ENCODE data around the gene SDK1.
"Not testable (repeated sequence)": the region's sequence is repeated elsewhere in the genome, so short reads cannot be mapped to it uniquely, and the experiment has no call there.

The SDK1 gene

DNA sequence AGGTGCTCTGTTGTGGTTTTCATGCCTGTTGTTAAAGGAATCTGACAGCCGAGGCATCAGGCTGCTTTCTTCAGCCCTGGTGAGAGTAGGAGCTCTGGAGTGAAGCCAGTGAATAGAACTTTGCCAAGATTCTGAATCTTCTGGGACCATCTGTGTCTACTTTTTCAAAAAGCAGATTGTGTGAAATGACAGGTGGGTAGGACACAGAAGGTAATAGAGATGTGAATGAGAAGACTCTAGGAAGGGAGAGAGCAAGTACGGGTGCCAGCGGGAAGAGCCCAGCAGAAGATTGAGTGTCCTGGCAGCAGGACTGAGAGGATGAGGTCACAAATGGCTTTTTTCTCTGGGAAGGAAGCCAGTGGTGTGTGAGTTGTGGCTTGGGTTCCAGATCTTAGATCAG, 429.2 kb downstream of the SDK1 start:
- H3K4me1 ChIP-seq (ENCODE audit: control insufficient read depth, insufficient read depth, low read length) = no peaks in the 10 kb centered on the region
- H3K27ac ChIP-seq (ENCODE audit: low read length) = no peak overlapping the region
- no peak overlapping the region for H3K4me3 ChIP-seq (ENCODE audit: low read length in 2 of 2)
- H3K27me3 ChIP-seq (ENCODE audit: control insufficient read depth in 1 of 2, insufficient read depth in 2 of 2, low read length in 2 of 2) = no peaks in the 10 kb centered on the region
- H3K36me3 ChIP-seq (ENCODE audit: control insufficient read depth in 2 of 2, insufficient read depth in 2 of 2, low read length in 2 of 2) = no peaks in the 10 kb centered on the region
- H3K9me3 ChIP-seq (ENCODE audit: control insufficient read depth in 2 of 2, low read length in 2 of 2) = peaks cover 0 to 9% of the 10 kb centered on the region in 2 donors
- H3K9ac ChIP-seq (ENCODE audit: low read length in 2 of 2) = no peak overlapping the region

DNA sequence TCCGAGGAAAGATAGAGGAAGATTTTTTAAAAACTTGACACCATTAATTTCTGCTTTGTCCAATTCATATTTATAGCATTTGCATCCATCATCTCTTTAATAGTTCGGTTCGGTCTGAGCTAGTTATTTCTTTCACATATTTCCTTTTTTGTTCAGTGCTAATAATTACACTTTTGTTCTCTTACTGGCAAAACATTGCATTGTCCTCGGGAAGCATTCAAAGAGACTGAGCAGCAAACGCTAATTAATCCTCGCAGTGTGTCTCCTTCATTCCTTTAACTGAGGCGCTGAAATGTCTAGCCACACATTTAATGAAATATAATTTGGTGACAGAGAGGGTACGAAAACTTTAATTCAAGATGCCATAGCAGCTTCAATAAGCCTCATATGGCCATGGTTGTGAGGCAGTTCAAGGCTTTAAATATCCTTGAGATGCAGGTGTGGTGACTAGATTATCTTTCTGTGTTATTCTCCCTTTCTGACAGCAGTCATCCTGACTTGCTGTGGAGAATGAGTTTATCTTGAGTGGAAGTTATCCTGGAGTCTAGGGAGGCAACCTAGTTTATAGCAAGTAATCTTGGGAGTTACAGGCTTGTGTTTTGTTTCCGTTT, 431.4 kb downstream of the SDK1 start:
- Histone ChIP-seq H3K4me1 (ENCODE audit: control insufficient read depth, insufficient read depth, low read length) (no peaks in the 10 kb centered on the region), H3K27ac (ENCODE audit: low read length) (no peak overlapping the region), H3K36me3 (ENCODE audit: control insufficient read depth in 2 of 2, insufficient read depth in 2 of 2, low read length in 2 of 2) (no peaks in the 10 kb centered on the region), H3K4me3 (ENCODE audit: low read length in 2 of 2) (no peak overlapping the region), H3K27me3 (ENCODE audit: control insufficient read depth in 1 of 2, insufficient read depth in 2 of 2, low read length in 2 of 2) (no peaks in the 10 kb centered on the region), H3K9me3 (ENCODE audit: control insufficient read depth in 2 of 2, low read length in 2 of 2) (peaks cover 0 to 9% of the 10 kb centered on the region in 2 donors), H3K9ac (ENCODE audit: low read length in 2 of 2) (no peak overlapping the region)

- H3K4me3 ChIP-seq (ENCODE audit: low read length in 2 of 2) = peak overlapping the region in 1 of 2 donors; percentile 40
- H3K27ac ChIP-seq (ENCODE audit: low read length) = no peak overlapping the region
These were observed 432.6 kb downstream of the SDK1 start for GRCh38 chr7:3733541-3734140.

GRCh38 chr7:3738964-3739363, 437.9 kb downstream of the SDK1 start:
- Histone ChIP-seq H3K9ac (ENCODE audit: low read length in 2 of 2) (no peak overlapping the region), H3K27ac (ENCODE audit: low read length) (no peak overlapping the region), H3K36me3 (ENCODE audit: control insufficient read depth in 2 of 2, insufficient read depth in 2 of 2, low read length in 2 of 2) (no peaks in the 10 kb centered on the region), H3K4me1 (ENCODE audit: control insufficient read depth, insufficient read depth, low read length) (no peaks in the 10 kb centered on the region), H3K9me3 (ENCODE audit: control insufficient read depth in 2 of 2, low read length in 2 of 2) (peaks cover 0 to 7% of the 10 kb centered on the region in 2 donors), H3K4me3 (ENCODE audit: low read length in 2 of 2) (no peak overlapping the region), H3K27me3 (ENCODE audit: control insufficient read depth in 1 of 2, insufficient read depth in 2 of 2, low read length in 2 of 2) (no peaks in the 10 kb centered on the region)

More at GRCh38 chr7:3733541-3734140, 432.6 kb downstream of the SDK1 start:
- Histone ChIP-seq H3K9me3 (ENCODE audit: control insufficient read depth in 2 of 2, low read length in 2 of 2) (peaks cover 0 to 9% of the 10 kb centered on the region in 2 donors), H3K4me1 (ENCODE audit: control insufficient read depth, insufficient read depth, low read length) (no peaks in the 10 kb centered on the region), H3K27me3 (ENCODE audit: control insufficient read depth in 1 of 2, insufficient read depth in 2 of 2, low read length in 2 of 2) (no peaks in the 10 kb centered on the region), H3K36me3 (ENCODE audit: control insufficient read depth in 2 of 2, insufficient read depth in 2 of 2, low read length in 2 of 2) (no peaks in the 10 kb centered on the region), H3K9ac (ENCODE audit: low read length in 2 of 2) (no peak overlapping the region)

DNA sequence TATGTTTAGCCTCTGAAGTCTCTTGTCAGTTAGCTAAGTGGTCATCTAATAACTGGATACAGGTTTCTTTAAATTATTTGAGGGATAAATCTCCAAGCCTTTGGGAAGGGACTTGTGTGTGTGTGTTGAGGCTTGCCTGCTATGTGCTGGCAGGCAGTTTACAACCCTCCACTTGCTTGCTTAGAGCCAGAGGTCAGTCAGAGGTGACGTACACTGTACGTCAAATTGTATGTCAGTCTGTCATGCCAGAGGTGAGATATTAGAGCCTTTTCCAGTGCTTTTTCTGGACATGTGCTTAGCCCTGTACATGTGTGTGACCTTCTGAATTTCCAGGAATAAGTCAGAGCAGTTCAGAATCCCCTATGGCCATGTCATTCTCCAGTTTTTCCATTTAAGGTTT, 438.9 kb downstream of the SDK1 start:
- H3K9ac ChIP-seq (ENCODE audit: low read length in 2 of 2) = no peak overlapping the region
- H3K4me3 ChIP-seq (ENCODE audit: low read length in 2 of 2) = no peak overlapping the region
- no peaks in the 10 kb centered on the region for H3K36me3 ChIP-seq (ENCODE audit: control insufficient read depth in 2 of 2, insufficient read depth in 2 of 2, low read length in 2 of 2)
- H3K27me3 ChIP-seq (ENCODE audit: control insufficient read depth in 1 of 2, insufficient read depth in 2 of 2, low read length in 2 of 2) = no peaks in the 10 kb centered on the region
- no peak overlapping the region for H3K27ac ChIP-seq (ENCODE audit: low read length)
- peaks cover 0 to 7% of the 10 kb centered on the region in 2 donors for H3K9me3 ChIP-seq (ENCODE audit: control insufficient read depth in 2 of 2, low read length in 2 of 2)
- H3K4me1 ChIP-seq (ENCODE audit: control insufficient read depth, insufficient read depth, low read length) = no peaks in the 10 kb centered on the region

DNA sequence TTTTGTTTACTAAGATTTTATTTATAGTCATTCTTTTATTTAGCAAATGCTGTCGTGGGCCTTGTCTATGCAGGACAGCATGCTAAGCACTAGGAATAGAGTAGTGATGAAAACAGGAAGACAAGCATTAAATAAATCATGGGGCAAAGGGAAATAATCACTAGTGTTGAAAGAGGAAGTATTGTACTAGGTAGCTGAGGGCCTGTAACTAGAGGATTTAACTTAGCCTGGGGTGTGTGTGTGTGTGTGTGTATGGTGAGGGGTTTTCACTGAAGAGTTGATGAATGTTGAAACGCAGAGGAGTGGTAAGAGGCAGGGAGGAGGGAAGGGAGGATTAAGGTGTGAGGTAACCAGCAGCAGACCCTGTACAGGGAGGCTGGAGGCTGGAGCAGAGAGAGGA, 446.4 kb downstream of the SDK1 start:
- Histone ChIP-seq H3K36me3 (ENCODE audit: control insufficient read depth in 2 of 2, insufficient read depth in 2 of 2, low read length in 2 of 2) (no peaks in the 10 kb centered on the region), H3K4me3 (ENCODE audit: low read length in 2 of 2) (no peak overlapping the region), H3K27ac (ENCODE audit: low read length) (no peak overlapping the region), H3K9ac (ENCODE audit: low read length in 2 of 2) (no peak overlapping the region), H3K9me3 (ENCODE audit: control insufficient read depth in 2 of 2, low read length in 2 of 2) (no peaks in the 10 kb centered on the region), H3K4me1 (ENCODE audit: control insufficient read depth, insufficient read depth, low read length) (no peaks in the 10 kb centered on the region), H3K27me3 (ENCODE audit: control insufficient read depth in 1 of 2, insufficient read depth in 2 of 2, low read length in 2 of 2) (no peaks in the 10 kb centered on the region)

GRCh38 chr7:3748389-3748788, 447.3 kb downstream of the SDK1 start:
- H3K27me3 ChIP-seq (ENCODE audit: control insufficient read depth in 1 of 2, insufficient read depth in 2 of 2, low read length in 2 of 2) = no peaks in the 10 kb centered on the region
- no peaks in the 10 kb centered on the region for H3K36me3 ChIP-seq (ENCODE audit: control insufficient read depth in 2 of 2, insufficient read depth in 2 of 2, low read length in 2 of 2)
- no peak overlapping the region for H3K4me3 ChIP-seq (ENCODE audit: low read length in 2 of 2)
- no peak overlapping the region for H3K9ac ChIP-seq (ENCODE audit: low read length in 2 of 2)
- H3K4me1 ChIP-seq (ENCODE audit: control insufficient read depth, insufficient read depth, low read length) = no peaks in the 10 kb centered on the region
- H3K9me3 ChIP-seq (ENCODE audit: control insufficient read depth in 2 of 2, low read length in 2 of 2) = no peaks in the 10 kb centered on the region
- H3K27ac ChIP-seq (ENCODE audit: low read length) = no peak overlapping the region

- Histone ChIP-seq H3K27me3 (ENCODE audit: control insufficient read depth in 1 of 2, insufficient read depth in 2 of 2, low read length in 2 of 2) (no peaks in the 10 kb centered on the region), H3K27ac (ENCODE audit: low read length) (no peak overlapping the region), H3K36me3 (ENCODE audit: control insufficient read depth in 2 of 2, insufficient read depth in 2 of 2, low read length in 2 of 2) (no peaks in the 10 kb centered on the region), H3K4me1 (ENCODE audit: control insufficient read depth, insufficient read depth, low read length) (peaks cover 4% of the 10 kb centered on the region), H3K4me3 (ENCODE audit: low read length in 2 of 2) (no peak overlapping the region), H3K9ac (ENCODE audit: low read length in 2 of 2) (no peak overlapping the region), H3K9me3 (ENCODE audit: control insufficient read depth in 2 of 2, low read length in 2 of 2) (no peaks in the 10 kb centered on the region)
These were observed 452.8 kb downstream of the SDK1 start for GRCh38 chr7:3753868-3754267.

DNA sequence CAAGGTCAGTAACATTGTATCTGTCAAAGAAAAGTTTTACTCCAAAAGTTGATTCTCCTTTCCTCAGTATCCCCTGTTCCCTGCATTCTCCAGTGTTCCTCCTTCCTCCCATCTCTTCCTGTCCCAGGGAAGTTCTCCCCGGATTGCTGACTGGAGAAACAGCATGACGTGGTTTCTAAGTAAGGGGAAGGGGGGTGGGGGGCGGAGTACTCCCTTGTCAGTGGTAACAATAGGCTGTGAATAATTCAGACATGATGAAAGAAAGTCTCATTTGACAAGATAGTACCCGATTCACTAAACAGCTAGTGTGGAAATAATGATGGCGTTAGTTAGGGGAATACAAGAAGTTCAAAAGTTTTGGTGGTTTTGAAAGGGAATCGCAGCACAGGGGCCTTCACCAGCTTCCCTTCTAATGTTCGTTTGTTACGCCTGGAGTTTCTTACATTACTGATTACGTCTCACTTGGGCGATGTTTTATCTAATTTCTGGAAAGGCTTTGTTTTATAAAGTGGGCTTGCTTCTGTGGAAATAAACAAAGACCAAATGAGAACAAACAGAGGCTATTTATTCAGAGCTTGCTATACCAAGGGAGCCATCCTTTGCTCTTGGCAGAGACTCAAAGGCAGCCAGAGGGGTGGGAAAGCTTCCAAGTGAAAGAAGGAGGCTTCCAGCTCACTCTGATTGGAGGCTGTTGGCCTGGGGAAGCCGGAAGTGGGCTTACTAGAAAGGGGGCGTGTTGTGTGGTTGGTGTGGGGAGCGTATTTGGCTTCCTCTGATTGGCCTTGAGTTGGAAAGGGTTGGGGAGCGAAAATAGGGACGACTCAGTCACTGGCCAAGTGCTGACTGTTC, 453.7 kb downstream of the SDK1 start:
- Histone ChIP-seq H3K9me3 (ENCODE audit: control insufficient read depth in 2 of 2, low read length in 2 of 2) (no peaks in the 10 kb centered on the region), H3K4me3 (ENCODE audit: low read length in 2 of 2) (peak overlapping the region in 1 of 2 donors; percentile 66), H3K27ac (ENCODE audit: low read length) (peak overlapping the region; percentile 31), H3K9ac (ENCODE audit: low read length in 2 of 2) (peak overlapping the region in 1 of 2 donors; percentile 47), H3K36me3 (ENCODE audit: control insufficient read depth in 2 of 2, insufficient read depth in 2 of 2, low read length in 2 of 2) (no peaks in the 10 kb centered on the region), H3K4me1 (ENCODE audit: control insufficient read depth, insufficient read depth, low read length) (peaks cover 4% of the 10 kb centered on the region), H3K27me3 (ENCODE audit: control insufficient read depth in 1 of 2, insufficient read depth in 2 of 2, low read length in 2 of 2) (no peaks in the 10 kb centered on the region)

DNA sequence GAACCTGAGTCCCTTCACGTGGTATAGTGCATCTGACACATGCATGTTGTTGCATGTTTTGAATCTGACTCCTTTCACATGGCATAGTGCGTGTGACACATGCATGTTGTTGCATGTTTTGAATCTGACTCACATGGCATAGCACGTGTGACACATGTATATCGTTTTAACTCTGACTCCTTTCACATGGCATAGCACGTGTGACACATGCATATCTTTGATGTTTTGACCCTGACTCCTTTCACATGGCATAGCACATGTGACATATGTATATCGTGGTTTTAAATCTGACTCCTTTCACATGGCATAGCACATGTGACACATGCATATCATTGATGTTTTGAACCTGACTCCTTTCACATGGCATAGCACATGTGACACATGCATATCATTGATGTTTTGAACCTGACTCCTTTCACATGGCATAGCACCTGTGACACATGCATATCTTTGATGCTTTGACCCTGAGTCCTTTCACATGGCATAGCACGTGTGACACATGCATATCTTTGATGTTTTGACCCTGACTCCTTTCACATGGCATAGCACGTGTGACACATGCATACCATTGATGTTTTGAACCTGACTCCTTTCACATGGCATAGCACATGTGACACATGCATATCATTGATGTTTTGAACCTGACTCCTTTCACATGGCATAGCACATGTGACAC, 454.9 kb downstream of the SDK1 start:
- H3K27me3 ChIP-seq (ENCODE audit: control insufficient read depth in 1 of 2, insufficient read depth in 2 of 2, low read length in 2 of 2); H3K27ac ChIP-seq (ENCODE audit: low read length); H3K9ac ChIP-seq (ENCODE audit: low read length in 2 of 2); H3K9me3 ChIP-seq (ENCODE audit: control insufficient read depth in 2 of 2, low read length in 2 of 2); H3K4me1 ChIP-seq (ENCODE audit: control insufficient read depth, insufficient read depth, low read length); H3K4me3 ChIP-seq (ENCODE audit: low read length in 2 of 2); H3K36me3 ChIP-seq (ENCODE audit: control insufficient read depth in 2 of 2, insufficient read depth in 2 of 2, low read length in 2 of 2): not testable (repeated sequence)

All from stomach smooth muscle (tissue), 2 donors.